Inflammatory macrophage treated with lipopolysaccharide for 4 hours (primary cell): ENCODE results near the gene GRIK1.
"Not testable (repeated sequence)": the region's sequence is repeated elsewhere in the genome, so short reads cannot be mapped to it uniquely, and the experiment has no call there.

Experiments
- DNase-seq: peaks from one replicate; pipeline ENCODE4 v3.0.0-alpha.2; 2020

GRIK1 gene

DNA sequence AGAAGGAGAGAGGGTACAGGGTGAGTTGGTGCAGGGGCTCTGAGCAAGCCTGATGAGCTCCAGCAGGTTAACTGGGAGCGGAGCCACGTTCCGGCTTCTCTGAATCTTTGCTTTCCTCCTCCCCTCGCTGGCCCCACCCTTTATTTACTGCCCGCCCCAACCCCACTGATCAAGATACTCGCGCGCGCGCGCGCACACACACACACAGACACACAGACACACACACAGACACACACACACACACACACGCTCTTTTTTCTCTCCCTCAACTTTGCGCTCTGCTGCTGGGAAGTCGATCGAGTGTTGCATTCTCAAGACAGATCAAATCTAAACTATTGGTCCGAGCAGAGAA lies at the start of gene GRIK1:
TSS of gene GRIK1 (minus strand) at position 73 of the 352 bp plus-strand sequence.
- no peak for DNase-seq

DNA sequence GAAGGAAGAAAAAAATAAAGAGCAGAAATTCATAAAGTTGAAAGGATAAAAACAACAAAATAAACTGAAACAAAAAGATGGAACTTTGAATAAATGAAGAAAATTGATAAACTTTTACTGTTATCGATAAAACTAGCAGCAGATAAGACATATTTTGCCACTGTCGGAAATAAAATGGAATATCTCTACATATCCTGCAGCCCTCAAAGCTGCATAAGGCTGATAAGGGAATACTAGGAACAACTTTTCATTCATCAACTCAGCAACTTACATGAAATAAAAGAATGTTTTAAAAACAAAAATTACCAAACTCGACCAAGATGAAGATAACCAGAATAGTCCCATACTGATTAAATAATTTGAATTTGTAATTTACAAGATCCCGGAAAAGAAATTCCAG lies 48.0 kb upstream of the GRIK1 start:
- DNase-seq = no peak

DNA sequence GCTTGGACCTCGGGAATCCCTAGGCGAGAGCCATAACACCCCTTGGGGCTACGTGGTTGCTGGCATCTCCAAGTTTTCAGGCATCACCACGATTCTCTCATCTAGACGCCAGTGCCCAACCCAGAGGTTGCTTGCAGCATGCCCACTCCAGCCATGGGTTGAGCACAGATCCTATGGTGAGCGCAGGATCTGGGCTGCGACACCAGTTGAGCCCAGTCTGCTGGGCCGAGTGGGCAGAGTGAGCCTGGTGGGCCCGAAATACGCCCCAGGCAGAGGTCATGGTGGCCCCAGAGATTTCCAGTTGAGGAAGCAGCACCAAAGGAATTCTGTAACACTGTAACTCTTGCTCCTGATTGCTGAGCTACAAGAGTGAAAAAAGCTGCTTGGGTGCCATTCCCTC lies 46.1 kb upstream of the GRIK1 start:
- no peak for DNase-seq

DNA sequence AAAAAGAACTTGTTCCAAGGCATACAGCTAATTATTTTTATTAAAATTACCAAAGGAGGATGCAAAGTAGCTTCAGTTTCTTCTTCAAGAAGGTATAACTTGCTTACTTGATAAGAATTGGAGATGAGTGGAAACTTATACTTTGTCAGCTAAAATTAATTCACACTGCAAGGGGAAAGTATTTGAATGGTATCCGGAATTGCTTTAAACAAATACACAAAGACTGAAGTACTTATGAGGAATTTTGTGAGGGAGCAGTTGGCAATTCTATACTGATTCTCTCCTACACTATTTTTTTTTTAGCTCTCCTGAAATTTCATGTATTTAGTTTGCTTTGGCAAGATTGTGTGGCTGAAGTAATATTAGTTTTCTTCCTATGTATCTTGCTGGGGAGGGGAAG lies 39.2 kb upstream of the GRIK1 start:
- DNase-seq = no peak

DNA sequence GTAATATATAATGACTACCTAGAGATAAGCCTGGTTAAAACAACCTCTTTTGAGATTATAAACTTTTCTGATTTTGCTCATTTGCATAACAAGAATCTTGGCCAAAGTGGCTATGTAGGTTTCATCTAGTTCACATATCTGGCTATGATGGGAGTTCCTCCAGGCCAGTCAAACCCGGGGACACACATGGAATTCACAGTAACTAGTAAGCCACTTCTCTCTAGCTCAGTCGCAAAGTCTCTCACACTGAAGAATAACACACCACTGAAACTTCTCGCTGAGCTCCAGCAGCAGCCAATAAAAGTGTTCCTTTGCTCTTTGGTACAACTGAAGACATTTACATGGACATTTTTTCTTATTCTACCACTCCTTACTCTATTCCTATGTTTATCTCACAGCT lies 36.0 kb upstream of the GRIK1 start:
- no peak for DNase-seq

DNA sequence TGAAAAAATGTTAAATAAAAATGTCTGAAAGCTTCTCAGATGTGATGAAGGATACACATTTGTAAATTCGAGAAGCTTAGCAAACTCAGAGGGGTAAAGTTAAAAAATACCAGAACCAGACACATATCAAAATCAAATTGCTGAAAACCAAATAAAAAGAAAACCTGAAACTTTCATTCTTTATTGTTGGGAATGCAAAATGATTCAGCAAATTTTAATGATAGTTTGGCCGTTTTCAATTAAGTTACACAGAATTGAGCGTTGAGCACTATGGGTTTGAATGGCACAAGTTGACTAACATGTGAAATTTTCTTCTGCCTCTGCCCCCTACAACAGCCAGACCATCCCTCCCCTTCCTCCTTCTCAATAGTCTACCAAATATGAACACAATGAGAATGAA lies 33.5 kb upstream of the GRIK1 start:
- no peak for DNase-seq

DNA sequence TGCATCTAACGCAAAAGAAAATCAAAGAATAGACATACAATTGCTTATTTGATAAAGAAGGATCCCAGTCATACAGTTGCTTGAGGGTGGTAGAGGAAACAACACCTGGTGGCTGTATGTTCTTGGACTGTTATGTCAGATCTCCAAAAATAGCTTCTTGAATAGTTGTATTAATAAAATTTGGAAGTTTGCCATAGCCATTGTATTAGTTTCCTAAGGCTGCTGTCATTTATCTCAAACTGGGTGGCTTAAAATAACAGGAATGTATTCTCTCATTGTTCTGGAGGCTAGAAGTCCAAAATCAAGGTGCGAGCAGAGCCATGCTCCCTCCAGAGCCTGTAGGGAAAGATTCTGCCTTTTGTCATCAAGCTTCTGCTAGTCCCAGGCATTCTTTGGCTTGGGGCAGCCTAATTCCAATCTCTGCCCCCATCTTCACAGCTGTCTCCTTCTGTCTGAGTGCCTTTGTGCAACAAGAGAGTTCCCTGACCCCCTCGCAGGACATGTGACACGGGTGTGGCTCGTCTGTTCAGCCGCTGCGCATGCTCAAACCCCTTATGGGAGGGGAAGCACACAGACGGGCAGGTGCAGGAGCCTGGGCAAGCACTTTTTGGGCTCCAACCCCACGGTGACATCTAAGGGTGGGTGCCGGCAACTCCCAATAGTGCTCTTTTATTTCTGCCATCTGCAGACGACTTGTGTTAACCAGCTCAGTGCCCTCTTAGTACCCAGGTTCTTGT lies 21.7 kb upstream of the GRIK1 start:
- DNase-seq = no peak

DNA sequence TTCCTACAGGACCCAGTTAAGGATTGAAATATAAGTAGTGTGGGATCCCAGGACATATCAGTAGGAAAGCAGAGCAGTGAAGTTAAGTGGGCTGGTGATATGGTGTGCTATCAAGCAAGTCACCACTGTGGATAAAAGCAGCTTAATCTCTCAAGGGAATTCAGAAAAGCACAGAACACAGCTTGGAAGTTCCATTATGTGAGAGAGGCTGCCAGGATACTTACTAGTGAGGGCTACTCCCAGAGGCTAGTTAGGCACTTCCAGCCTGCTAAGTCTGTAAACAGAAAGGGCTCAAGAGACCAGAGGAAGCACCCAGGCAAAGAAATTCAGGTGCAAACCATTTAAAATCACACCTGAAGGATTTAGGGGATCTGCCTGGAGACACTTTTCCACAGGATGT lies 18.8 kb upstream of the GRIK1 start:
- DNase-seq = no peak

DNA sequence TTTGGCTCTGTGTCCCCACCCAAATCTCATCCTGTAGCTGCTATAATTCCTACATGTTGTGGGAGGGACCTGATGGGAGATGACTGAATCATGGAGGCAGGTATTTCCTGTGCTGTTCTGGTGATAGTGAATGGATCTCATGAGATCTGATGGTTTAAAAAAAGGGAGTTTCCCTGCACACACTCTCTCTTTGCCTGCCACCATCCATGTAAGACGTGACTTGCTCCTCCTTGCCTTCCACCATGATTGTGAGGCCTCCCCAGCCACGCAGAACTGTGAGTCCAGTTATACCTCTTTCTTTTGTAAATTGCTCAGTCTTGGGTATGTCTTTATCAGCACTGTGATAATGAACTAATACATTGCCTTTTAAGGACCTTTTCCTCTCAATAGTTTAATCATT lies 18.2 kb upstream of the GRIK1 start:
- DNase-seq = not testable (repeated sequence)

DNA sequence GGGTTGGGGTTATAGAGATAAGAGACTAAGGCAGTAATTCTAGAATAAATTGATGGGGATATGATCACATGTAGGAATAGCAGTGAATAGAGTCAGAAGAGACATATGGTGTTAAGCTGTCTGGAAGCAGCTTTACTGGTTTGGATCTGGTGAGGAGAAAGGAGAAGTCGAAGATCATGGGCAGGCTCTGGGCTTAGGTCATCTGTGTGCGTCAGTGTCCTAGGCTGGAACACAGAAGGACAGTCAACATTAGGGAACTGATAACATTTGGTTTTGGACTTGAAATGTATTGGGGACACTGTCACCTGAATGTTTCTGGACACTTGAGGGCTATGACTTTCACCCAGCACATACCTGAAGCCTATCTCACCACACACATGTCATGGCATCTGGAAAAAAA lies 13.9 kb upstream of the GRIK1 start:
- DNase-seq = no peak

DNA sequence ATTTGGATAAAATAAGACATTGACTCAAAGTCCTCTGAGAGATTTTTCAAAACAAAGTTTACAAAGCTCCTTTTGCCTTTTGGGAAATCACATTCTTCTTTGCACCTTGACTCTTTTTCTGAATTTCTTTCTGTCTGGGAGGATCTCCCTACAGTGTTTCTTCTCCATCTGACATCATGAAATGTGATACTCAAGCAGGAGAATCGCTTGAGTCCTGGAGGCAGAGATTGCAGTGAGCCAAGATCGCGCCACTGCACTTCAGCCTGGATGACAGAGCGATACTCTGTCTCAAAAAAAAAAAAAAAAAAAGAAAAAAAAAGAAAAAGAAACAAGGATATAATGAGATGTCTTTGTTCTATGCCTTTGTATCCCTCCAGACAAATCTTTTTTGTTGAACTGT lies 13.3 kb upstream of the GRIK1 start:
- no peak for DNase-seq

DNA sequence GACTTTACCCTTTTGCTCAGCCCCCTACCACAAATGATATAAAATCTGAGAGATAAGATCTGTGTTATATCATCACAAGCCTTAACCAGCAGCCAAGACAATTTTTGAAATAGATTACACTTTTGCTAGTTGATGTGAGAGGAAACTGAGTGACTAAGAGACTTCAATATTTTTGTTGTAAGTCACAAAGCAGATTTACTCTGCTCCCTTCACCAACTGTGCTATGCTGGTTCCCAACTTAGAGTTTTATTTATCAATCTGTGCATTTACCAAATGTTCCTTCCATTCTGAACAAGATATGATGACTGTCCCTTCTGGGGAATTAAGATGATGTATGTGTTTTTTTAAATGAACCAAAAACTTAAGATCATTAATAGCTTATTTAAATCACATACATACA lies 12.1 kb upstream of the GRIK1 start:
- no peak for DNase-seq

DNA sequence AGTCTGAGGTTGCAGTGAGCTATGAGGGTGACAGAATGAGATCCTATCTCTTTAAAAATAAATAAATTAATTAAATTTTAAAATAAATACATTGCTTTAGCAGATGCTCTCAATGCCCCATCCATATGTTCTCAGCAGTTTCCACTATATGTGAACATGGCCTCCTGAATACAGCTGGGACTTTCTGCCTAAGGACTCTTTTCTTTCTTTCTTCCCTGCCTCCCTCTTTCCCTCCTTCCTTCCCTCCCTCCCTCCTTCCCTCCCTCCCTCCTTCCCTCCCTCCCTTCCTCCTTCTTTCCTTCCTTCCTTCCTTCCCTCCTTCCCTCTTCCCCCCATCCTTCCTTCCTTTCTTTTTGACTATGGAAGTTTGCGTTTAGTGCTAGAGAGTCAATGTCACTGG lies 10.2 kb upstream of the GRIK1 start:
- no peak for DNase-seq

DNA sequence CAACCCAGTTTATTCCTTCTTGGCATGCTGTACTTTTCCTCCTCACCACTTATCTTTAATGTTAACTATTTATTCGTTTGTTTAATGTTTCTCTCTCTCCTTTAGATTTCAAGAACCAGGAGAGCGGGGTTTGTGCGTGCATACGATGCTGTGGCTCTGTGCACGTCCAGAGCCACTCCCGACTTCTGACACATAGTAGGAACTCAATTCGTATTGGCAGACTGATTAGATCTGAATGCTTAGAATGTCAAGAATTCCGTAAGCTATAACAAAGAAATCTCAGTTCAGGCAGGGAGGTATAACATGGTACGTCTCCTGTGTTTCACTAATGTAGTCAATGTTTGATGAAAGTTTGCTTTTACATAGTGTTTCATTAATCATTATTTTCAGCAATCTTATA lies 7.3 kb upstream of the GRIK1 start:
- DNase-seq = no peak

DNA sequence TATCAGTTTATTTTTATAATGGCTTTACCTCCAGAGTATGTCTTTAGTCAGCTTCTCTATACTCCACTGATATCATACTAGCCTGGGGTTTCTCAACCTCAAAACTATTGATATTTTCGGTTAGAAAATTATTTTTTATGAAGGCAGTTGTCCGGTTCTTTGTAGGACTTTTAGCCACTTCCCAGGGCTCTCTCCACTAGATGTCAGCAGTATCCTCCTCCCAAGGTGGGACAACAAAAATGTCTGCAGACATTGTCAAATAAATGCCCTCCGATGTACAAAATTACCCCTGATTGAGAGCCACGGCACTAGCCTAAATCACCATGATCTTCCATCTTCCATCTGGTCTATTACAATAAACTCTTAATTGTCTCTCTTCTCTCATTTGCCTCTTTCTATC lies 4.1 kb upstream of the GRIK1 start:
- DNase-seq = no peak

DNA sequence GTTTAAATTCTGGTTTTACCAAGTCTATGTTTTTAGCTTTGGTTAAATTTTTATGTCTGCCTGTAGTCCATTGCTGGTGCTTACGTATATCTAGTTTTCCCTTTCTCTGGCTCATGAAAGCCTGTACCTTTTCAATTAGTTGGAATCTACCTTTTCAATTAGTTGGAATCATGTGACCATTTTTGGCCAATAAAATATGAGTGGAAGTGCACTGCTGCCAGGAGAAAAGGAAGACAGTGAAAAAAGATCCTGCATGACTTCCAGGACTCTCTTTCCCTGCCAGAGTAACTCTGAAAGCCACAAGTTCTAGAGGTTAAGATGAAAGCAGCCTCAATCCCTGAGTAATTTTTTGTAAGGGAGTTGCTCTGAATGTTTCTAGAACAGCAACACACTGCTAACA lies 2.2 kb upstream of the GRIK1 start:
- DNase-seq = no peak

DNA sequence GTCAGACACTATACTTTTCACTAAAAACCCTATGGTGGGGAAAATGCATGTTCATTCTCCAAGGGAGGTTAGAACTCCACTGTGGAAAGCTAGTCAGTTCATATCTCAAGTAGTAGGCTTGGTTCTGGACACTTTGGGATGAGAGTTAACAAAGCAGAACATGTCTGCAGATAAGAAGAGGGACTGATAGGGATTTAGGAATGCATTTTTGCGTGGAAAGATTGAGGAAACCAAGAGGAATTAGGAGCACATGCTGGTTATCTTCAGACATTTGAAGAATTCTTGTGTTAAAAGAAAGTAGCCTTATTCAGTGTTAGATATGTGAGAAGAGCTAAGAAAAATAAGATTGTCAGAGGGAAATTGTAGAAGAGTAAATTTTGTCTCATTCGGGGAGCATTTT lies 1.2 kb upstream of the GRIK1 start:
- DNase-seq = no peak

DNA sequence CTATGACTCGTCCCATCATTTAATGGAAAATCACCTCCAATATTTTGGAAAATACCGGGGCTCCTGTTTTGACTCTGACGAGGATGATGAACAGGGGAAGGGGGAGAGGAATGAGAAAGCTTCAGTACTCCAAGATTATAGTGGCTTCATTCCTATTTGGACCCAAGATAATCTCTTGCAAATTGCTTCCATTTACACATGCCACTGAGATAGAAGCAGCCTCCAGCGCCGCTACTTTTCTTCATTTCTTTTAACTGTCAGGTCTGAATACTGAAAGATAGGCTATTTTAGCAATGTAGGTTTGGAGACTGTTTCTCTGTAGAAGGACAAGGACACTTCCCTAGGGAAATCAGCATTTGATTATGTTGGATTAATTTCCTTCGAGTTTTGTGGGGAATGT lies 565 bp upstream of the GRIK1 start:
- no peak for DNase-seq

DNA sequence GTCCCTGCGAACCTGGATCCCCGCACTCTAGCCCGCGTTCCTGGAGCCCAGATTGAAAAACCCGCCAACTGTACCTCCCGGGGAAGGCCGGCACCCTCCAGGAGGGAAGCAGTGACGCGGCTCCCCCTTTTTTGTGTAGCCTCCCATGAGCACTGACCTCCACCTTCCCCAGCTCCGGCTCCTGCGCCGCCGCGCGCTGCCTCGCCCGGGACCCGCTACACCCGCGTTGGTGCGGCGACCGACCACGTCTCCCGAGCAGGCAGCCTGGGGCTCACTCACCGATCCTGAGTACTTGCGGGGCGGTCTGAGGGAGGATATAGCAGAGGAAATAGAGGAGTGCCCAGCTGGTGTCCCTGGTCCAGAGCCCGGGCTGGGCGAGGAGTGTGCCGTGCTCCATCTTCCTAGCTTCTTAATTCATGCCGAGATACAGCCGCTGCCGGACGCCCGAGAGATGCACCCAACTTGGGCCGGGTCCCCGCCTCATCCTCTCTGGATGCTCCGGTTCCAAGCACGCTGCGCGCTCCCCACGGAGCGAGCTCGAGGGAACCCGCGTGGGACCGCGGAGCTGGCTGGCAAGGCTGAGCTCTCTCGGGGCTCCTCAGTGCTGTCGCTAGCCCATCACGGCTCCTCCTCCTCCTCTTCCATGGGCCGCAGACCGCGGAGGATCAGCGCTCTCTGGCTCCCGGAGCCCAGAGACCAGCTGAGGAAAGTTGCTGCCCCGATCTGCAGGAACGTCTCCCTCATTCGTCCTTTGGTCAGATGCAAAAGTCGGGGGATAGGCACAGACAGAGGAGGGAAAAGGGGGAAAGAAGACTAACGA lies 482 bp downstream of the GRIK1 start:
- no peak for DNase-seq

DNA sequence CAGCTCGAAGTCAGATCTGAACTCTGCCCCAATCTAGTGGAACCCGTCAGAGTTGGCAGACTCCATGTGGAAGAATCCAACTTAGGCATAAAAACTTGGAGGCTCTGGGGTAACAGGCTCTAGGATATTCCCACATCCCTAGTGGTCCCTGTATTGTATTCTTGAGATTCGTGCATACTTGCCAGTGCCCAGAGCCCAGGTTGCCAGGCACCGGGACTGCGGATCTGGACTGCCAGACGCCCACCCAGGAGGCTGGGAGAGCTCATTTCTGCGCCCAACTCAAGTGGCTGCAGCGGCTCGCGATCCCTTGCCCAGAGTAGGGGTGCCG lies 1.1 kb downstream of the GRIK1 start:
- no peak for DNase-seq

DNA sequence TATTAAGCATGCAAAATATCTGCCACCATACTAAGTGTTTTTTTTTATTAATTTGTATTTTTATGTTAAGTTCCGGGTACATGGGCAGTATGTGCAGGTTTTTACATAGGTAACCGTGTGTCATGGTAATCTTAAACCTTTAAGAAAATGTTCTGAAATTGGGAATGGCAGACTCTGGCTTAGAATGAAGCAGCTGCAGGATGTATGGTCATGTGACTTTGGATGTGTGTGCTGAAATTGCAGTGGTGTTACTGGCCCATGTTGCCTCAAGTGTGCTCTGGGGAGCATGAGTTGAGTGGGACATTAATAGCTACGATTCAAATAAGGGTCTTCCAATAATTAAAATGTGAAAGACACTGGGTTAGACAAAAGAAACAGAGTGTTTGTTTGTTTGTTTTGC lies 6.7 kb downstream of the GRIK1 start:
- no peak for DNase-seq

DNA sequence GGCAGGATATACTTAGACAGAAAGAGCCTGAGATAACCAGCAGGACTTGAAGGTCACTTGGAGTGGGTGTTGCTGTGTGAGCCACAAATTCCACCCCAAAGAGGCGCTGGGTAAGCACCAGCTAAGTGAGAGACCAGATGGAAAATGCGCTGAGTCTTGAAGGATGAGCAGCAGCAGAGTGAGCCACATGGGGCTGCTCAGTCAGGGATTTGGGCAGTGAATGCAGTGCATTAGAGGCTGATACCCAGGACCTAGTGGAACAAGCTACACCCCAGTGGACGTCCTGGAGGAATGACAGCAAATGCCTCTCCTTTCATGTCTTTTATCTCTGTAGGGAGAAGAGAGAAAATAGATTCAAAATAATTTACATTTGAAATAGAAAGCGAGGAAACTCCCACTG lies 11.3 kb downstream of the GRIK1 start:
- DNase-seq = no peak

DNA sequence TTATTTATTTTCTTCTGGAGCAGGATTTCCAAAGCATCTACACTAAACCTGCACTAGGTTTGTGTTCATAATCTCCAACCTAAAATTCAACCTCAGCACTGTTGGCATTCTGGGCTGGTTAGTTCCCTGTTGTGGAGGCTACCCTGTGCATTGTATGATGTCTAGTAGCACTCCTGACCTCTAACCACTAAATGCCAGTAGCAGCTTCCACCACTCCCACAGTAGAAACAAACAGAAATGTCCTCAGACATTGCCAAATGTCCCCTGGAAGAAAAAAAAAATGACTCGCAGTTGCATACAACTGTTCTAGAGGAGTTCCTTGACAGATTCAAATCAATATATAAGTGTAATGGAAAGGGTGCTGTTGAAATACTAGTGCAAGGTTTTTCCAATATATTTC lies 18.9 kb downstream of the GRIK1 start:
- no peak for DNase-seq

DNA sequence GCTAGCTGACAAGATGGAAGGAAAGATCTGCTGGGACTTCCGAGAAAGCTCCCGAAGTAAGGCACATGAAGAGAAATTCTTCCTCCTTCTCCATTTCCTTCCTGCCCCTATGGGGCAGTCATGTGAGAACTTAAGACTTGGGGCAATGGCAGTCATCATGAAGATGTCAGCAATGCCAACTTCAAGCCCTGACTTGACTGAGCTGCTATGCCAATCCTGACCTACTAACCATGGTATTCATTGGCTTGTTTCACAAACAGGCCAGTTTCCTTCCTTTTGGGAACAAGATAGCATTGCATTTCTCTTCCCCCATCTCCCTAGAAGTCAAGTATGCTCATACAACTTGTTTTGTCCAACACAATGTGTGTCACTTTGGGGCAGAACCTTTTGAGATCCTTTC lies 25.5 kb downstream of the GRIK1 start:
- DNase-seq = no peak

DNA sequence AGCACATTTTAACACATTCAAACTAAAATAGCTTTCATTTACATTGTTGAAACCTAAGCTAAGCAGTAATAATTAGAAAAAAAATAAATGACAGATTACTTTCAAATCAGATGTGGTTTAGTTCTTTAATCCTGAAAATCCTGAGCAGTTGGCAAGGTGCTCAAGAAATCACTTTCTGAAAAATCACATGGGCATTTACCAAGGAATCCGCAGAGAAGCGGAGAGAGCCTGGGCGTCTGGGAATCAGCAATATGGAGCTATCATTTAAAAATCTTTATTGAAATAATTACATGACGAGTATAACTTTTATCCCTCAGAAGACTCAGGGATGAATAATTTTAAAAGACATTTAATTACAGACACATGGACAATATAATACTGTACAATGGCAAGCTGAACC lies 30.2 kb downstream of the GRIK1 start:
- no peak for DNase-seq
